NCI-H524 treated with DMSO at 0.1 percent for 48 hours (cell line): ENCODE measurements around the gene RBM17.
"Not testable (repeated sequence)": the region's sequence is repeated elsewhere in the genome, so short reads cannot be mapped to it uniquely, and the experiment has no call there.

ENCODE experiments used
- DNase-seq: peaks from one replicate; lab custom pipeline; 2025; lab: John Stamatoyannopoulos, UW

RBM17 gene

DNA sequence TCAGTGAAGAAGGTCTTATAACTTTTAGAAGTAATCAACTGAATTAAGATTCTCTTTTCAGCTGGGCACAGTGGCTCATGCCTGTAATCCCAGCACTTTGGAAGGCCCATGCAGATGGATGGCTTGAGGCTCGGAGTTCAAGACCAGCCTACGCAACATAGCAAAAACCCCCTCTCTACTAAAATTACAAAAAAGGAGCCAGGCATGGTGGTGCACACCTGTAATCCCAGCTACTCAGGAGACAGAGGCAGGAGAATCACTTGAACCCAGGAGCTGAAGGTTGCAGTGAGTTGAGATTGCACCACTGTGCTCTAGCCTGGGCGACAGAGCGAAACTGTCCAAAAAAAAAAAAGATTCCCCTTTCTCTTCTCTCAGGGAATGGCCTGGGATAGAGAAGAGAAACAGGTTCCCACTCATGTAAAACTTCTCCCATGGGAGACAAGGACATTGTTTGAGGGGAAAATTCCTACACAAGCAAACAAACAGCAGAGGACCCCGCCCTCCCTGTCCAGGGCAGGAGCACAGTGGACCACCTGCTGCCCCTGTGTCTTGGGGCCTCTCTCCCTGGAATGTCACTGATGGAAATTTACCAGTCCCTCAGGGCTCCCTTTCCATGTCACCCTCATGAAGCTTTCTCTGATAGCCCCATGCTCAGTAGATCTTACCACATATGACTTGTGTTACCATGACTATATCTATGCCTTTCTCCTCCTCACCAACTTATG is 32.3 kb upstream of the RBM17 start:
- no peak for DNase-seq

DNA sequence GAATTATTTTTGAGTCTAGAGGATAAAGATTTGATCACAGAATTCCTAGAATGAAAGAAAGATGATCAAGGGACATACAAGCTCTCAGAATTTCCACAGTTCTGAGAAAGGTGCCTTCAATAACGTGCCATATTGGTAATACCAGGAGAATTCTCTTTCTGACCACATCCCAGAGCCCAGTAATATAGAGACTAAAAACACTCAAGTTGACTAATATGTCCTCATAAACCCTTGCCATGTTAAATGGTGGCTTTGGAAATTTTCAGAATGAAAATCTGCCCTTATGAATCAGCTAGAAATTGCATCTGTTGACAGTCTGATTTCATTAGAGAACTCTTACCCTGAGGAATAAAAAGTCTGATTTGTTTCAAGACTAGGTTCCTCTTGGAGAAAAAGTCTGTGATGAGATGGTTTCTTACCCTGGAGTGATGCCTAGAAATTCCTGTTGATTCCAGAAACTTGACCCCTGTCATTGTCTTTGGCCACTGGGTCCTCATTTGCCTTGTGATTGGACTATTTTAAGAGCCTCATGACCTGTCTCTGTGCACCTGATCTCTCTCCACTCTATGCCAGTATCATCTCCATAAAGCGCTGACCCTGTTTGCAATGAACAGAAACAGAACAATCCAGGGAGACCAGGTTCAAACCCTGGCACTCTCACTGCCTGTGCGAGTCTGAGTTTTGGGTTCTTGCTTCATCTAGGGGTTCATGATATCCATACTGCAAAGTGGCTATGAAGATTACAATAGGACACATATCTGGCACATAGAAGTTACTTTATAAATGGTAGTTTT is 30.0 kb upstream of the RBM17 start:
- DNase-seq: no peak

DNA sequence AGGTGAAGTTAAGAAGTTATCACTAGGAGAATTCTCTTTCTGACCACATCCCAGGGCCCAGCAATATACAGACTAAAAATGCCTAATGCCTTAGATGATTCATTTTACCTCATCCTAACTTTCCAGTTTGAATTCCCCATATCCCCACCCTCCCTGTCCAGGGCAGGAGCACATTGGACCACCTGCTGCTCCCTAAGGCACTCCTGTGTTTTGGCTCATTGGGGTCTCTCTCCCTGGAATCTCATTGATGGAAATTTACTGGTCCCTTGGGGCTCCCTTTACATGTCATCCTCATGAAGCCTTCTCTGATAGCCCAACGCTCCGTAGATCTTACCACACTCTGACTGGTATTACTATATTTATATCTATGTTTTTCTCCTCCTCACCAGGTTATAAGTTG is 29.3 kb upstream of the RBM17 start:
- no peak for DNase-seq

DNA sequence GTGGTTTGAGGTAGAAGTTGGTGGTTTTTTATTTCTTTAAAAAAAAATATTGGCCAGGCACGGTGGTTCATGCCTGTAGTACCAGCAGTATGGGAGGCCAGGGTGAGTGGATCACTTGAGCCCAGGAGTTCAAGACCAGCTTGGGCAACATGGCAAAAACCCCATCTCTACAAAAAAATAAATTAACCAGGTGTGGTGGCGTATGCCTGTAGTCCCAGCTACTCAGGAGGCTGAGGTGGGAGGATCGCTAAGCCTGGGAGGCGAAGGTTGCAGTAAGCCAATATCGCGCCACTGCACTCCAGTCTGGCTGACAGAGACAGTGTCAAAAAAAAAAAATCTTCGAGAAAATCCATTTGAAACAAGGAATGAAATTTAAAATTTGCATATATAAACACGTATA is 27.8 kb upstream of the RBM17 start:
- DNase-seq: no peak

DNA sequence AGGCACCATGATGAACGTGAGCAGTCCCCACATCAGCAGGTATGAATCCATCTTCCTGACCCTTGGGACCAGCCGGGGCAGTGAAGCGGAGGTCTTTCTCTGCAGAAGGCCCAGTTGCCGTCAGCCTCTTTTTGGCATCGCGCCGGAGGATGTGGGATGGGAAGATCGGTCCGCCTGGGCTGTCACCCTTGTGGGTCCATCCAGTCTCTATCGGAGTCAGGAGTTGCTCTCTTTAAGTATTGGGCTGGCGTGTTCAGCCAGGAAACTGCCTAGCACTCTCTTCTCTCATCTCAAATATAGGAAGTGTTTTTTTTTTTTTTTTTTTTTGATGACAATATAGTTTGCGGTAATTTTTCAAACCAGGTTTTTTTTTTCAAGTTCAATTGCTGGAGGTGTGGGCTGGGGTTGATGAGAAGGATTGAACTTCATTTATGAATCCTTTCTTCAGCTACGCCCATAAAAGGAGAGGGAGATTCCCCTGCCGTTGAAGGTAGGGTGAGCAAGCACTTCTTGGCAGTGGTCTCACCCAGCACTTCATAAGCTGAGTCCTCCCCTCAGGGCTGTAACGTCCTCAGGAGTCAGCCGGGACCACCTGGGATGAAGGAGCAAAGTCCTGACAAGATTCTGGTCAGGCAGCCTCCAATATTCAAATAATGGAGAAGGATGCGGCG is 26.6 kb upstream of the RBM17 start, which contains the start of gene IL2RA:
Gene IL2RA (minus strand): TSS at position 267 of the 671 bp plus-strand sequence. CDS start 216 bp downstream, at position 51.
- DNase-seq: no peak

DNA sequence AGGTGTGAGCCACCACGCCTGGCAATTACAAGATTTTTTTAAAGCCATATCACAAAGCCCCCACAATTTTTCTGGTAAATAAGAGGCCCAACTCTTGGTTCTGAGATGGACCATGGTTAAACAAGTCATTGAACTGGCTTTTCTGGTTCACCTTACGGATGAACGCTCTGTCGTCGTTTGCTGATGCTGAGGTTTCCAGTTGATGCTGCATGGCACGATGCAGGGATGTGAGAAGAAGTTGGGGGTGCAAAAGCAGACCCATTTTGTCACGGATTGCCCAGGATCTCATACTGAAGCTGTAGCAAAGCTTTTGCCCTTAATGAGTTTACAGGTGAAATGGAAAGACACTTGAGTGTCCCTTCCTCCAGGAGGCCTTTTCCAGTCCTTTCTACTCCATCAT is 24.7 kb upstream of the RBM17 start:
- no peak for DNase-seq

DNA sequence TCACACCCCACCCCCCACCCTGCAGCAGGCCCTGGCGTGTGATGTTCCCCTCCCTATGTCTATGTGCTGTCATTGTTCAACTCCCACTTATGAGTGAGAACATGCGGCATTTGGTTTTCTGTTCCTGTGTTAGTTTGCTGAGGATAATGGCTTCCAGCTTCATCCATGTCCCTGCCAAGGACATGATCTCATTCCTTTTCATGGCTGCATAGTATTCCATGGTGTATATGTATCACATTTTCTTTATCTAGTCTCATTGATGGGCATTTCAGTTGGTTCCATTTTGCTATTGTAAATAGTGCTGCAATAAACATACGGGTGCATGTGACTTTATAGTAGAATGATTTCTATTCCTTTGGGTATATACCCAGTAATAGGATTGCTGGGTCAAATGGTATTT is 24.1 kb upstream of the RBM17 start:
- DNase-seq: not testable (repeated sequence)

DNA sequence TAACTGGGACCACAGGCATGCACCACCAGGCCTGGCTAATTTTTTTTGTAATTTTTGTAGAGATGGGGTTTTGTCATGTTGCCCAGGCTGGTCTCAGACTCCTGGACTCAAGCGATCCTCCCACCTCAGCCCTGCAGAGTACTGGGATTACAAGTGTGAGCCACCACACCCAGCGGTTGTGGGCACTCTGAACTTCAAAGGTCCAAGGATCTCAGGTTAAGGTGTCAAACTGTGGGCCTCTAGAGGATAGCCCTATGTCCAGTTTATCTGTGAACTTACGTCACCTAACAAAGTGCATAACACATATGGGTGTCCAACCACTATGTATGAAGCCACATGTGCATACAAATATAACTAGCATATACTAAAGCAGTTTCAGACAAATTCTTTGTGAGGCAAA is 23.4 kb upstream of the RBM17 start:
- DNase-seq: no peak

DNA sequence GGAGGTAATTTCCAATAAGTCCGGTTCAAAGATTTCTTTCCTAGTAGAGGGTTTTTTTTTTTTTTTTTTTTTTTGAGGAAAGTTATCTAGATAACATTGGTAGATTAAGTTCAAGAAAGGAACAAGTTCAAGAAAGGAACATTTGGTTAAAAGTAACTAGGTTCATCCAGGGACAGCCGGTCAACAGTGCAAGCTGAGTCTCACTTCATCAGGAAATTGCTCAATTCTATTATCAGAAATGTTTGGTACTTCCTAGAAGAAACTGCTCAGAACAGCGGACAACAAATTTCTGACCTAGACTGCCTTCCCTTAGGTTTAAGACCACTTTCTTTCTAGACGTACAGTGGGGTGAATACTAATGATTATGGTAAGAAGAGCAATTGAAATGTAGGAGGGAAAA is 23.0 kb upstream of the RBM17 start:
- DNase-seq: no peak

DNA sequence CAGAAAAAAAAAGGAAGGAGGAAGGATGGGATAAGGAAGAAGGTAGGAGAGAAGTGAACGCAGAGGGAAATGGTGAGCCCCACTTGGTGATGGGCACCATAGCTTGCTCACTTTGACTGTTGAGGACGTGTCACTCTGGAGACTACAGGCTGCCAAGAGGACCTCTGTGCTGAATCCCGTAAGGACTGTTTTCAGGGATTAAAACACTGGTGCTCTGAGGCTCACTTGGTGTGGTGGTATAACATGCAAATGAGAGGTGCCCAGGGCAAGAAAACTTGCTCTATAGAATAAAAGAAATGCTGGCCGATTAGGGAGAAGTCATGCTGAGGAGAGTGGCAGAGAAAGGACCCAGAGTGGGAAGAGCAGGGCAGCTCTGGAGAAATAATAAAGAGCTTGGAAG is 21.4 kb upstream of the RBM17 start:
- no peak for DNase-seq

DNA sequence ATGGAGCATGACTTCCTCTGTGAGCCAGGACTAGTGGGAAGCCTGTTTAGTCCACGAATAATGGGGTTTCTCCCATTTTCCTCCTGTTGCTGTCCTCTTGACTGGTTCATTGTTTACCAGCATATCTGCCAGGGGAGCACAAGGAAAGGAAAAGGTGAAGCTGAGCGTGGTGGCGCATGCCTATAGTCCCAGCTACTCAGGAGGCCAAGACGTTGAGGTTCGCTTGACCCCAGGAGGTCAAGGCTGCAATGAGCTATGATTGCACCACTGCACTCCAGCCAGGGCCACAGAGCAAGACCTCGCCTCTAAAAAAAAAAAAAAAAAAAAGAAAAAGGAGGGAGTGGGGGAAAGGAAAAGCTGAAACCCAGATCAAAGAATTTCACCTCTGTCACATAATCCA is 20.8 kb upstream of the RBM17 start:
- DNase-seq: no peak

DNA sequence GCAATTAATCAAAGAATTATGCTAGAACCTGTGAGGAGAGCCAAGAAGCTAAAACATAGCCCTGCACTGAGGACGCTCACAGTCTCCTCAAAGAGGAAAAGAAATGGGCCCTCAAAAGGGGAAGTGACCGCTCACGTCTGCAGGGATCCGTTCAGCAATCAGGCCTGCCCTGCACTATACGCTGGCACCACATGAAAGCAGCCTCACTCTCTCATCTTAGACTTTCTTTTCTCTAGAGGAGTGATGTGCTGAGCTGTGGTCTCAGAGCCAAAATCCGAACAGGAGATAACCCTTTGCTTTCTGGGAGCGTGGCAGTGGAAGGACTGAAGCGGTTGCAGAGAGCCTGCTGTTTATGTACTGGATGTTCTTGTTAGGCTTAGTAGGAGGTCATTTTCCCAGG is 20.4 kb upstream of the RBM17 start:
- no peak for DNase-seq

DNA sequence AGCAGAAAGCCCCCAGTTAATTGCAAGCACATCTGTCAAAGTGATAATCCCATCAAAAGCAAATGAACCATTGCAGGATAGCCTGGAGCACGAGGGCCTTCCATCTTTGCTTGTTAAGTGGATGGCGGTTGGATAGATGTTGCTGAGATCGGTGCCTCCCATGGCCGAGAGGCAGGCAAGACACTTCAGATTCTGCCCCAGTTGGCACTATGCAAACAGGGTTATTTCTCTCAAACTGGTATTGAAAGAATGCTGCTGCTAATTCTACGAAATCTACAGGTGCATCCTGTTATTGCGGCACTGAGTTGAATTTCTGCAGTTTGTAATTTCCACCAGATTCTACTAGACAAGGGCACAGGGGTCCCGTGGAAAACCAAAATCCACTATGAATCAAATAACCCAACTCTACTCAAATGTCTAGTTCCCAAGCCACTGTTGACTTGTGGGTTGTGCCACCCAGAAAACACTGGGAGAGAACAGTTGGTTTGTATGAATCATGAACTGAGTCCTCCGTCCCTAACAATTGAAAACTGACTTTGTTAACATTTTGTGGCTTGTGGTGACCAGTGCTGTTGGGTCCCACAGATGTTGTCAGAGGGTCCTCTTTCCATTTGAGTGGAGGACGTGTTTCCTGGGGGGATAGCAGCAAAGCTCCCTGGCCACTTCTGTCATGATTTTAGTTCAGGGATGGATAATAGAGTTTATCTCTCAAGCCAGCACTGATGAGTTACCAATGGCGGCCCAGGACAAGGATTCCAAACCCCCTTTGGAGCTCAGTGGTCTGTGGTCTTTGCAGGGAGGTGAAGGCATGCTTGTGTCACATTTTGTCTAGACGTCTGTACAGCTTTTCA is 19.5 kb upstream of the RBM17 start:
- peak; percentile 23 for DNase-seq

DNA sequence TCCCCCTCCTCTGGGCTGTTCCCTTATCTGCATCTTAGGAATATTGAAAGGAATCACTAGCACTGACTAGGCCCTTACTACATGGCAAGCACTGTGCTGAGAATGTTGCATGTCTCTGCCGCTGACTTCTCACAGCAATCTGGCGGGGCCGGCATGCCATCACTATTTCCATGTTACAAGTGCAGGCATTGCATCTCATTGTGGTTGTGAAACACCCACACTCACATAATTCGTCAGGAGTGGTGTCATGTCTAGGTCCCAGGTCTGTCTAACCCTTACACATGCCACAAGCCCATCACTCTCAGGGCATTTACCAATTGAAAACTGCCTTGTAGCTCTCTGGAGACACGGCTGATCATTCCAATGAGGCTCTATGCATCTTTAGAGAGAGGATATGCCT is 18.2 kb upstream of the RBM17 start:
- DNase-seq: no peak

DNA sequence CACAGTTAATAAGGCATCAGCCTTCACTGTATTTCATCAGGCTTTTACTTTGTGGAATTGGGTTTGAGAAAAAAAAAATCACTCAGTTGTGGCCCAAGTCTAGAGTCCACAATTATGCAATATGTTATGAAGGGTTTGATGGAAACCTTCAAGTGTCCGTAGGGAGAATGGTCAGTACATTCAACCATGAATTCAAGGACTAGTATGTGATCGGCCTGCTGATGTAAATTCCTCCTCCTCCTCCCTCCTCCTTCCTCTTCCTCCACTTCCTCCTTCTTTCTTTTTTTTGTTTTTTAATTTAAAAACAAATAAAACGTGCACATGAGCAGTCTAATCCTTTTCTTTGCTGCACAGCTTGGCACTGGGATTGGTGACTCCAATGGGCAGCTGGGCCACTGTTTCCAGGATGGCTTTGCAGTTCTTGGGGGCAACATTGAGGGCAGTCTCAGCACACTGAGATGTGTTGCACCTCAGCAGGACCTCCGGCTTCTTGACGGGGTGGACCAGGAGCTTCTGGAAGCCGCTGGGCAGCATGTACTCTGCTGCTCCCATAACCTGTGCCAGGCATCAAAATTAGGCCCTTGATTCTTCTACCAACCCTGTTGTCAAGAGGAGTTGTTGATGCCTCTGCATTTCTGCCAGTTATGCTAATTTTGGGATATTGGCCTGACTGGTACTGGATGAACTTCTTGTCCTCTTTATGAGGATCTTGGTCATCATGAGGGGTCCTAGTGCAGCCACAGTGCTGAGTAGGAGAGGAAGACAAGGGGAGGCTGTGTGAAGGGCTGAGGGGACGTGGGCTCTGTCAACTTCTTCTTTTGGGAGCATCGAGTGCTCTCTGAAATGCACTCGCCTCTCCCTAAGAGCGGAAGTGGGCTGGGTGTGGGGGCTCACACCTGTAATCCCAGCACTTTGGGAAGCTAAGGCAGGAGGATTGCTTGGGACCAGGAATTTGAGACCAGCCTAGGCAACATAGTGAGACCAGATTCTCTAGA is 17.4 kb upstream of the RBM17 start:
- no peak for DNase-seq

DNA sequence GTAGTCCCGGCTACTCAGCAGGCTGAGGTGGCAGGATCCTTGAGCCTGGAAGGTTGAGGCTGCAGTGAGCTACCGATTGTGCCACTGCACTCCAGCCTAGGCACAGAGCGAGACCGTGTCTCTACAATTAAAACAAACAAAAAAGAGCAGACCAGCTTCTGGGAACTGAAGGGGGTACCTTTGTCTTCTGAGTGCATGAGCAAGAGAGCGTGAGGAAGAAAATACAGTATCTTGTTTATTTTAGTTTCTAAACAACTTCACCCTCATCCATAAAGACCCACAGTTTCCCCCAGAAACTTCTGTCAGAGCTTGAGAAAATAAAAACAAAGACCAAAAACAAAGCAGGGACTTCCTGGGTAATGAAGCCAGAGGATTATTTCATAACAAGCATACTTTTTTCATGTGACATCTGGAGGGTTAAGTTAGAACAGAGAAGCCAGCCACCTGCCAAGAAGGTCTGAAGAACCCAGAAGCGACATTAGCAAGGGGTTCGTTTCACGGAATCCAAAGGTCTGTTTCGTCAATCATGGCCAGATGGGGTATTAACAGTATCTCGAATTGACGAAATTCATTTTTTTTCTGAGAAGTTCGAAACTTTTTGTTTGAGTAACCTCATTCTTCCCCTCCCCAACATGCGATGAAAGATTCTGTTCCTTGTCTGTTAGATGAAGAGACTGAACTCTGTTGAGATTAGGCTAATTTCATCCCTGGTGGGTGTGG is 16.5 kb upstream of the RBM17 start:
- no peak for DNase-seq

DNA sequence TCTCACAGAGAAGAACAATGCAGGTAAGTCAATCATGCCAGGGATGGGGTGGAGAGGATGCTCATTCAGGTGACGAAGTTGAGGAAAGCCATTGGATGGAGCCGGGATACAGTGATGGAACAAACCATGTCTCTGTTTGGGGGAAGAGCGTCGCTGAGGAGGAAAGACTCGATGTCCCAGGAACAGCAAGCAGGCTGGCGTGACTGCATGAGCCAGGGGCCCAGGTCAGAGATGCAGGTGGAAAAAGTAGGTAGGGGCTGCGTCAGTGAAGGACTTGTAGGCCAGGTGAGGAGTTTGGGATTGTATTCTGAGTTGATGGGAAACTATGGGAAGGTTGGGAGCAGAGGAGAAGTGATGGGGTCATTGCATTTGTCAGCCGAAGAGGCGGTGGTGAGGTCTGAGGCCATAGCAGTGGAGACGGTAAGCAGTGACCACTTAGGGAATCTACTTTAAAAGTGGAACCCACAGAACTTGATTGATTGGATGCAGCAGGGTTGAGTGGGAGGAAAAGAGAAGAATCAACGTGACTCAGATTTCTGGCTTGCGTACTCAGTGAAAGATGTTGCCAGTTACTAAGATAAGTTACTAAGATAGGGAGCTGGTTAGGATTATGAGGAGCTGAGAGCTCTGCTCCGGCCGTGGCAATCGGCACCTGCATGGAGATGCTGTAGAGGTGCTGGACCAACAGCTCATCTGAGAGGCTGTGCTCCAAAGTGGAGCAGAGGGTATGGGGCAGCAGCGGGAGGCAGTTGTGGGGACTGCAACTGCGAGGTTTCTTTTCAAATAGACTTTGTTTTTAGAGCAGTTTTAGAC is 14.1 kb upstream of the RBM17 start:
- no peak for DNase-seq

DNA sequence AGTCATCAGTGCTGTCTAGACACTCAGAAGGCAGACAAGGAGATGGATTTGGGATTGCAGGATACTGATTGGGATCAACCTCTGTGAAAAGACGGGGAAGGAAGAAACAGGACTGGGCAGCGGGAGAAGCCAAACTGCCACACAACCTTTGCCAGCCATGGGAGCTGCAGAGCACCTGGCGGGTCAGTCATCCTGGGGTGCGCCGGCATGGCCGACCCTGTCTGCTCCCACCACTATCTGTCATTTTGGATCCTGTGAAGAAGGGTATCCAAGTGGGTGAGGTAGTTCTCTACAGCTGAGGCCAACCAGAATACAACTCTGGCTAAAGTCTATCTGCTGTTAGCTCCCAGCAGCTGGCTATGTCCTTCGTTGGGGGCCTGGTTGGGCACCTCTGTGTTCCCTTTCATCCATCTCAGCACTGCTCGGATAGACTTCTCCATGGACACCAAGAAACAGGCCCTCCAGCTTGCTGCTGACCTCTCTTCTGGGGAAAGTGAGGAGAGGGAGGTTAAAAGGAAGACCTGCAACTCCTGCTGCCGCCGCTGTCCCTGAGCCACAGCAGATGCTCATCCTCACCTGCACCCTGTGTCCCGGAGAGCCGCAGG is 11.7 kb upstream of the RBM17 start:
- DNase-seq: no peak

DNA sequence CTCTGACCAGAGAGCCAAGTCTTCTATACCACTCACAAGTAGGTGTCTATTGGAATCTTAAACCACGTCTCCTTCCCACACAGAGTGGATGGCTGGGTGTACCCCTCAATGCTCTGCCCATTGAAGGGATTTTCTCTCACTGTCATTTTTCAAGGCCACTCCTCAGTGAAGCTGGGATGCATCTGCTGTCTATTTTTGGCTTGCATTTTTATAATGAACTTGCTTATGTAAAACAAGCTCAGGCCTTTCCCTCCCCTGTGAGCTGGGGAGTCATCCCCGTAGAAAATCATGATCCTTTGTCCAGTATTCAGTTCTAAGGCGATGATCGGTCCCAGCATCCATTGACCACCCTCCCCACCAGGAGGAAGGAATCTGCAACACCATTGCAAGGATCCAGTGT is 9.8 kb upstream of the RBM17 start:
- no peak for DNase-seq
